Tibial nerve (tissue), 4 donors: ENCODE data around the gene MPPED1.

ENCODE experiments used
- EP300 ChIP-seq, 2 donors: sonication (generic); formaldehyde crosslinking; IDR thresholded peaks; one replicate each; pipeline ENCODE4 v1.6.1; 2017; ENCODE audit warnings: antibody characterized with exemption in 2 of 2, mild to moderate bottlenecking in 1 of 2
- POLR2A ChIP-seq, 2 donors: fragments of 450-650 bp; IDR thresholded peaks; one replicate each; pipeline ENCODE4 v1.6.1; 2017; ENCODE audit warnings: antibody characterized with exemption in 2 of 2, mild to moderate bottlenecking in 2 of 2, moderate library complexity in 2 of 2
- TF ChIP-seq, protein P1 (sequence below), 5 experiments: fragments of 200-600 bp in 3 of 5; fragments of 450-650 bp in 2 of 5; sonication (generic) in 3 of 5; IDR thresholded peaks; one replicate each; pipeline ENCODE4 v1.5.1; 2016 to 2019; ENCODE audit warnings: antibody characterized with exemption in 5 of 5, mild to moderate bottlenecking in 3 of 5, moderate library complexity in 2 of 5

DNA sequence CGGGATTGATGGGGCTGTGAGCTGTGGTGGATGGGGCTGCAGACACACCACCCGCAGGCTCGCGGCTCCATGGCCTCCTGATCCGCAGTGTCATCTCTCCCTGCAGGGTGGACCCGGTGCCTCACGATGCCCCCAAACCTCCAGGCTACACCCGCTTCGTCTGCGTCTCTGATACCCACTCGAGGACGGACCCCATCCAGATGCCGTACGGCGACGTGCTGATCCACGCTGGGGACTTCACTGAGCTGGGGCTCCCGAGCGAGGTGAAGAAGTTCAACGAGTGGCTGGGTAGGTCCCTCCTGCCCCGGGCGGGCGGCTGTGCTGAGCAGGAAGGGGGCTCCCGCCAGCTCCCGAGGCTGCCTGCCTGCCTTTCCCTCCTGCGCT, 23.1 kb downstream of the MPPED1 start:
- TF ChIP-seq POLR2A (IDR thresholded peaks at IDR 0.05) (no peak), EP300 (IDR thresholded peaks at IDR 0.05) (no peak)
- TF ChIP-seq, protein P1, sequence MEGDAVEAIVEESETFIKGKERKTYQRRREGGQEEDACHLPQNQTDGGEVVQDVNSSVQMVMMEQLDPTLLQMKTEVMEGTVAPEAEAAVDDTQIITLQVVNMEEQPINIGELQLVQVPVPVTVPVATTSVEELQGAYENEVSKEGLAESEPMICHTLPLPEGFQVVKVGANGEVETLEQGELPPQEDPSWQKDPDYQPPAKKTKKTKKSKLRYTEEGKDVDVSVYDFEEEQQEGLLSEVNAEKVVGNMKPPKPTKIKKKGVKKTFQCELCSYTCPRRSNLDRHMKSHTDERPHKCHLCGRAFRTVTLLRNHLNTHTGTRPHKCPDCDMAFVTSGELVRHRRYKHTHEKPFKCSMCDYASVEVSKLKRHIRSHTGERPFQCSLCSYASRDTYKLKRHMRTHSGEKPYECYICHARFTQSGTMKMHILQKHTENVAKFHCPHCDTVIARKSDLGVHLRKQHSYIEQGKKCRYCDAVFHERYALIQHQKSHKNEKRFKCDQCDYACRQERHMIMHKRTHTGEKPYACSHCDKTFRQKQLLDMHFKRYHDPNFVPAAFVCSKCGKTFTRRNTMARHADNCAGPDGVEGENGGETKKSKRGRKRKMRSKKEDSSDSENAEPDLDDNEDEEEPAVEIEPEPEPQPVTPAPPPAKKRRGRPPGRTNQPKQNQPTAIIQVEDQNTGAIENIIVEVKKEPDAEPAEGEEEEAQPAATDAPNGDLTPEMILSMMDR (IDR thresholded peaks at IDR 0.05), result no peak
